HFFc6 (cell line): Measurements from ENCODE around the gene TPK1. TPM values are rescaled to one million over a fixed set of nuclear protein-coding genes. Genes with fewer than 3 reads are reported as not detected.

Source experiments
- DNase-seq: peaks from one replicate; pipeline ENCODE4 v3.0.0-alpha.2; 2018
- H3K27ac Mint-ChIP-seq: 2 replicates; pipeline ENCODE4 v1.8.0; 2020; ENCODE audit warnings: mild to moderate bottlenecking, mixed read lengths
- H3K27me3 Mint-ChIP-seq: 2 replicates; pipeline ENCODE4 v1.8.0; 2021; ENCODE audit warnings: mild to moderate bottlenecking, moderate library complexity, mixed read lengths; ENCODE audit not compliant: insufficient read depth
- H3K36me3 Mint-ChIP-seq: 2 replicates; pipeline ENCODE4 v1.8.0; 2021; ENCODE audit warnings: low read depth, mixed read lengths
- H3K4me1 Mint-ChIP-seq: 2 replicates; pipeline ENCODE4 v1.8.0; 2020; ENCODE audit warnings: low read depth, mixed read lengths
- H3K4me3 Mint-ChIP-seq: 2 replicates; pipeline ENCODE4 v1.8.0; 2020; ENCODE audit warnings: mild to moderate bottlenecking, moderate library complexity, mixed read lengths
- H3K9me3 Mint-ChIP-seq: 2 replicates; pipeline ENCODE4 v1.8.0; 2020; ENCODE audit warnings: mild to moderate bottlenecking, mixed read lengths
- CTCF ChIP-seq: fragments of 200-600 bp; sonication (generic); IDR thresholded peaks from 2 replicates; pipeline ENCODE4 v1.5.0; 2021; ENCODE audit warnings: antibody characterized with exemption, mild to moderate bottlenecking
- total RNA-seq, 6 experiments: library from RNA; stranded (reverse); fragmentation: NEBNext Ultra II Directional; extraction: Animal tissue kit (Norgen Biotek cat#: 25700); gene quantifications; 2 replicates in 1 of 6; 3 replicates in 5 of 6; pipeline ENCODE4 v1.2.3, GENCODE V29; 2021

TPK1 gene
- total RNA-seq, 6 experiments from 2014 or later: 0.11 to 0.82 (median 0.55) TPM; not detected in 2

- Mint-ChIP-seq H3K4me1 (no peaks in the 10 kb centered on the region), H3K27me3 (no peaks in the 10 kb centered on the region), H3K9me3 (peaks cover 80% of the 10 kb centered on the region), H3K27ac (no peak overlapping the region), H3K36me3 (peaks cover 4% of the 10 kb centered on the region; the same call in 1 of the 2 replicates), H3K4me3 (no peak overlapping the region)
- TF ChIP-seq CTCF: no peak
- no peak for DNase-seq
These were observed 38.9 kb downstream of the TPK1 start for GRCh38 chr7:144796919-144797318.

- Mint-ChIP-seq H3K4me3 (no peak overlapping the region), H3K27ac (no peak overlapping the region), H3K4me1 (no peaks in the 10 kb centered on the region), H3K9me3 (peaks cover 55% of the 10 kb centered on the region), H3K27me3 (no peaks in the 10 kb centered on the region), H3K36me3 (no peaks in the 10 kb centered on the region; the same call in 1 of the 2 replicates)
- no peak for TF ChIP-seq CTCF
- no peak for DNase-seq
These were observed 43.8 kb downstream of the TPK1 start for GRCh38 chr7:144792050-144792449.

- Mint-ChIP-seq H3K36me3 (no peaks in the 10 kb centered on the region; the same call in 1 of the 2 replicates), H3K4me1 (no peaks in the 10 kb centered on the region), H3K4me3 (no peak overlapping the region), H3K27me3 (no peaks in the 10 kb centered on the region), H3K9me3 (peaks cover 50% of the 10 kb centered on the region), H3K27ac (no peak overlapping the region)
- TF ChIP-seq CTCF: no peak
- no peak for DNase-seq
These were observed 44.4 kb downstream of the TPK1 start for GRCh38 chr7:144791488-144791887.

GRCh38 chr7:144787127-144787526 lies 48.7 kb downstream of the TPK1 start:
- Mint-ChIP-seq H3K4me1 (no peaks in the 10 kb centered on the region), H3K36me3 (no peaks in the 10 kb centered on the region), H3K4me3 (no peak overlapping the region), H3K27ac (no peak overlapping the region), H3K27me3 (no peaks in the 10 kb centered on the region), H3K9me3 (peaks cover 28% of the 10 kb centered on the region)
- DNase-seq: no peak
- no peak for TF ChIP-seq CTCF

GRCh38 chr7:144786522-144786921 lies 49.3 kb downstream of the TPK1 start:
- peaks cover 28% of the 10 kb centered on the region for H3K9me3 Mint-ChIP-seq
- no peaks in the 10 kb centered on the region for H3K4me1 Mint-ChIP-seq

More at GRCh38 chr7:144786522-144786921, 49.3 kb downstream of the TPK1 start:
- H3K27ac Mint-ChIP-seq: no peak overlapping the region
- H3K4me3 Mint-ChIP-seq: no peak overlapping the region
- DNase-seq: no peak
- H3K27me3 Mint-ChIP-seq: no peaks in the 10 kb centered on the region
- H3K36me3 Mint-ChIP-seq: no peaks in the 10 kb centered on the region
- TF ChIP-seq CTCF: no peak
